Adrenal gland (tissue), 12 donors: ENCODE data around the gene ATG10. TPM values are rescaled to one million over a fixed set of nuclear protein-coding genes. Genes with fewer than 3 reads are reported as not detected.
"Not testable (repeated sequence)": the region's sequence is repeated elsewhere in the genome, so short reads cannot be mapped to it uniquely, and the experiment has no call there.

Source experiments
- DNase-seq, 7 donors: peaks; one replicate each; pipeline ENCODE4 v3.0.0-alpha.2; 2019 to 2020
- H3K27ac ChIP-seq, 5 donors: fragments of 200-600 bp; sonication (generic) in 4 of 5; 1 replicate in 3 of 5; 2 replicates in 2 of 5; pipeline versions ENCODE4 v1.5.1 to v1.8.0; 2016 to 2020; ENCODE audit warnings: mild to moderate bottlenecking in 1 of 5
- H3K27me3 ChIP-seq: fragments of 200-600 bp; 2 replicates; pipeline ENCODE4 v1.8.0; 2021
- H3K36me3 ChIP-seq, 2 donors: fragments of 200-600 bp; replicated peaks in 1 of 2; 1 replicate in 1 of 2; 2 replicates in 1 of 2; pipeline versions ENCODE4 v1.5.1 to v1.8.0; 2018 to 2022
- H3K4me1 ChIP-seq, 2 donors: fragments of 200-600 bp; replicated peaks in 1 of 2; 1 replicate in 1 of 2; 2 replicates in 1 of 2; pipeline versions ENCODE4 v1.5.1 to v1.8.0; 2018 to 2021
- H3K4me3 ChIP-seq, 4 donors: fragments of 200-600 bp; sonication (generic) in 3 of 4; one replicate each; pipeline ENCODE4 v1.5.1; 2016 to 2018
- H3K9me3 ChIP-seq, 3 donors: fragments of 200-600 bp; sonication (generic) in 1 of 3; replicated peaks in 1 of 3; 1 replicate in 2 of 3; 2 replicates in 1 of 3; pipeline versions ENCODE4 v1.5.1 to v1.8.0; 2016 to 2021
- CTCF ChIP-seq, 6 experiments: fragments of 450-650 bp in 4 of 6; fragments of 200-600 bp in 2 of 6; sonication (generic) in 1 of 6; IDR thresholded peaks; 1 replicate in 5 of 6; 2 replicates in 1 of 6; pipeline versions ENCODE4 v1.5.1 to v1.8.0; 2016 to 2021; ENCODE audit warnings: antibody characterized with exemption in 6 of 6, mild to moderate bottlenecking in 2 of 6, moderate library complexity in 1 of 6
- POLR2A ChIP-seq, 2 donors: fragments of 450-650 bp; IDR thresholded peaks; one replicate each; pipeline ENCODE4 v1.6.1; 2017; ENCODE audit warnings: antibody characterized with exemption in 2 of 2, mild to moderate bottlenecking in 2 of 2, moderate library complexity in 1 of 2
- WGBS, 4 donors: extraction: QIAGEN DNeasy Blood & Tissue Kit in 2 of 4; methylation state at CpG; one replicate each; pipeline versions ENCODE4 v1.1.5 to v1.1.7; 2013 to 2017; 5-methylcytosine and 5-hydroxymethylcytosine counted together
- intact Hi-C, 2 donors: fragments of 100-400 bp; cut with DNase I; formaldehyde crosslinking; loops; one replicate each; pipeline versions ENCODE4 v1.14.1 to v1.15.0; 2022 to 2023
- polyA plus RNA-seq, 3 donors: library from polyadenylated mRNA; stranded (reverse); fragments of 200-250 nt in 2 of 3; fragments of 350-450 nt in 1 of 3; fragmentation: Illumina TruSeq in 1 of 3; extraction: RNeasy Lipid Tissue Mini Kit (QIAGEN cat#74804) in 1 of 3; gene quantifications; one replicate each; pipeline ENCODE4 v1.2.3, GENCODE V29; 2013 to 2014
- total RNA-seq, 9 donors: library from RNA; depleted of rRNA in 4 of 9; stranded (reverse); fragments of >200 nt in 4 of 9; fragments of 120-200 nt in 1 of 9; fragmentation: NEBNext Ultra II Directional in 1 of 9; extraction: Animal tissue kit (Norgen Biotek cat#: 25700) in 1 of 9; gene quantifications; one replicate each; pipeline versions ENCODE4 v1.1.0 to v1.2.4, GENCODE V29; 2013 to 2023
- donor health status: healthy with polysubstance abuse.
- donor health status: Bipolar disorder and iron deficiency.
- donor health status: DM: yes; HTN: yes; CAD: no.
- donor health status: DM: no; HTN: no; CAD: no.
- donor health status: DM: no; HTN: no; CAD: no.
- donor health status: DM: yes; HTN: yes; CAD: no.

Gene ATG10
- total and polyA plus RNA-seq, 12 donors = 4.0 to 15.1 (median 7.1) TPM

- WGBS, 4 donors = 94 to 100% (median 96%) methylated on average over 3 of the region's 3 CpGs
- TF ChIP-seq CTCF (IDR thresholded peaks at IDR 0.05) = no peak
- TF ChIP-seq POLR2A (IDR thresholded peaks at IDR 0.05) = no peak
- Histone ChIP-seq H3K36me3 (no peaks in the 10 kb centered on the region), H3K4me3 (no peak overlapping the region), H3K9me3 (peaks cover 0 to 4% (median 0%) of the 10 kb centered on the region in 3 donors), H3K4me1 (no peaks in the 10 kb centered on the region), H3K27ac (no peak overlapping the region), H3K27me3 (no peaks in the 10 kb centered on the region)
- DNase-seq = no peak
- intact Hi-C loops = no loop called here
Measured at GRCh38 chr5:81980598-81981260, 8.9 kb downstream of the ATG10 start.

GRCh38 chr5:81982172-81982685 lies 10.4 kb downstream of the ATG10 start:
- H3K27ac ChIP-seq, H3K27me3 ChIP-seq, DNase-seq, intact Hi-C loops, H3K4me3 ChIP-seq, H3K4me1 ChIP-seq, H3K9me3 ChIP-seq, H3K36me3 ChIP-seq: not testable (repeated sequence)
- 93 to 98% (median 95%) methylated on average over 11 of the region's 11 CpGs for WGBS, 4 donors

- intact Hi-C loops, H3K27me3 ChIP-seq: not testable (repeated sequence)
Measured at GRCh38 chr5:81983148-81983547, 11.3 kb downstream of the ATG10 start.

GRCh38 chr5:81983563-81983962 lies 11.7 kb downstream of the ATG10 start:
- intact Hi-C loops, H3K4me1 ChIP-seq: not testable (repeated sequence)
- WGBS, 4 donors = 95 to 98% (median 97%) methylated on average over 17 to 30 of the region's 30 CpGs

More at GRCh38 chr5:81983148-81983547, 11.3 kb downstream of the ATG10 start:
- H3K4me1 ChIP-seq, H3K9me3 ChIP-seq, H3K27ac ChIP-seq, H3K4me3 ChIP-seq, H3K36me3 ChIP-seq, DNase-seq: not testable (repeated sequence)
- WGBS, 4 donors = 94 to 100% (median 94%) methylated on average over 1 to 27 of the region's 27 CpGs; no CpG with 5 or more reads in 1 of the 4 donors

GRCh38 chr5:81986126-81986525 lies 14.3 kb downstream of the ATG10 start:
- no peak for TF ChIP-seq CTCF (IDR thresholded peaks at IDR 0.05)
- no peak for TF ChIP-seq POLR2A (IDR thresholded peaks at IDR 0.05)
- Histone ChIP-seq H3K4me1 (no peaks in the 10 kb centered on the region), H3K27me3 (no peaks in the 10 kb centered on the region), H3K27ac (no peak overlapping the region), H3K4me3 (no peak overlapping the region), H3K36me3 (no peaks in the 10 kb centered on the region), H3K9me3 (peaks cover 0 to 4% (median 0%) of the 10 kb centered on the region in 3 donors)
- intact Hi-C loops = no loop called here
- DNase-seq = no peak
- WGBS, 4 donors = 94 to 98% (median 95%) methylated on average over 9 of the region's 9 CpGs

More at GRCh38 chr5:81983563-81983962, 11.7 kb downstream of the ATG10 start:
- H3K36me3 ChIP-seq, H3K4me3 ChIP-seq, H3K9me3 ChIP-seq, H3K27ac ChIP-seq, H3K27me3 ChIP-seq, DNase-seq: not testable (repeated sequence)

GRCh38 chr5:81989204-81989603 lies 17.4 kb downstream of the ATG10 start:
- H3K27ac ChIP-seq = no peak overlapping the region
- H3K4me3 ChIP-seq = no peak overlapping the region
- intact Hi-C loops = no loop called here
- H3K4me1 ChIP-seq = no peaks in the 10 kb centered on the region
- no peaks in the 10 kb centered on the region for H3K27me3 ChIP-seq
- H3K9me3 ChIP-seq = peaks cover 0 to 4% (median 0%) of the 10 kb centered on the region in 3 donors
- no peak for DNase-seq
- WGBS, 4 donors = 73 to 89% (median 84%) methylated on average over 5 of the region's 5 CpGs
- H3K36me3 ChIP-seq = no peaks in the 10 kb centered on the region
- TF ChIP-seq POLR2A (IDR thresholded peaks at IDR 0.05) = no peak
- TF ChIP-seq CTCF (IDR thresholded peaks at IDR 0.05) = no peak
